GM21447 (cell line): ENCODE results near the gene HIRA.
"Not testable (repeated sequence)": the region's sequence is repeated elsewhere in the genome, so short reads cannot be mapped to it uniquely, and the experiment has no call there.

Experiments
- ATAC-seq: cut with Tn5 transposase; IDR thresholded peaks from one replicate; pipeline ENCODE4 v1.9.1; 2021; ENCODE audit not compliant: unreplicated experiment

Gene HIRA

GRCh38 chr22:19443544-19444211, 12.1 kb upstream of the HIRA start:
- ATAC-seq = no peak

GRCh38 chr22:19442166-19442565, 10.6 kb upstream of the HIRA start:
- ATAC-seq = no peak

- no peak for ATAC-seq
Measured at GRCh38 chr22:19440411-19441195, 9.1 kb upstream of the HIRA start.

DNA sequence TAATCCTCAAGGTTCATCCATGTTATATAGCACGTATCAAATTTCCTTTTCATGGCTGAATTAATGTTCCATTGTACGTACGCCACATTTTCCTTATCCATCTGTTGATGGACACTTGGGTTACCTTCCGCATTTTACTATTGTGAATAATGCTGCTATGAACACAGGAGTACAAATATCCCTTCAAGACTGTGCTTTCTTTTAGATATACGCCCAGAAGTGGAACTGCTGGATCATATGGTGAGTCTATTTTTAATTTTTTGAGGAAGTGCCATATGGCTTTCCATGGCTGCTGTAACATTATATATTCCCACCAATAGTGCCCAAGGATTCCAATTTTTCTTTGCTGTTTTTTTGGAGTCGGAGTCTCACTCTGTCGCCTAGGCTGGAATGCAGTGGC, 6.8 kb upstream of the HIRA start:
- no peak for ATAC-seq

GRCh38 chr22:19436444-19437161, 5.1 kb upstream of the HIRA start:
- ATAC-seq = not testable (repeated sequence)

GRCh38 chr22:19434829-19435580, 3.5 kb upstream of the HIRA start:
- ATAC-seq = no peak

DNA sequence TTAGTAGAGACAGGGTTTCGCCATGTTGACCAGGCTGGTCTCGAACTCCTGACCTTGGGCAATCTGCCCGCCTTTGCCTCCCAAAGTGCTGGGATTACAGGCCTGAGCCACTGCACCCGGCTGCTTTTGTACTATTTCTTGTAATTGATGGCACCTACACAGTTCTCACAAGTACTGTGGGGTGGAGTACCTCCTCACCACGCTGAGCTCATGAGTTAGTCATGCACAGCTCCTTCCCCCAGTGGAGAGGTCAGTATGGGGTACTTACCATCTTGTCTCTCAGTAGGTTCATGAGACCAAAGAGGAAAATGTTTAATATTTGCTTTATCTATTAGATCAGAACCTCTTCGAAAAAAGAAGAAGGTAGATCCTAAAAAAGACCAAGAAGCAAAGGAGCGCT, 2.9 kb upstream of the HIRA start:
- ATAC-seq = no peak

DNA sequence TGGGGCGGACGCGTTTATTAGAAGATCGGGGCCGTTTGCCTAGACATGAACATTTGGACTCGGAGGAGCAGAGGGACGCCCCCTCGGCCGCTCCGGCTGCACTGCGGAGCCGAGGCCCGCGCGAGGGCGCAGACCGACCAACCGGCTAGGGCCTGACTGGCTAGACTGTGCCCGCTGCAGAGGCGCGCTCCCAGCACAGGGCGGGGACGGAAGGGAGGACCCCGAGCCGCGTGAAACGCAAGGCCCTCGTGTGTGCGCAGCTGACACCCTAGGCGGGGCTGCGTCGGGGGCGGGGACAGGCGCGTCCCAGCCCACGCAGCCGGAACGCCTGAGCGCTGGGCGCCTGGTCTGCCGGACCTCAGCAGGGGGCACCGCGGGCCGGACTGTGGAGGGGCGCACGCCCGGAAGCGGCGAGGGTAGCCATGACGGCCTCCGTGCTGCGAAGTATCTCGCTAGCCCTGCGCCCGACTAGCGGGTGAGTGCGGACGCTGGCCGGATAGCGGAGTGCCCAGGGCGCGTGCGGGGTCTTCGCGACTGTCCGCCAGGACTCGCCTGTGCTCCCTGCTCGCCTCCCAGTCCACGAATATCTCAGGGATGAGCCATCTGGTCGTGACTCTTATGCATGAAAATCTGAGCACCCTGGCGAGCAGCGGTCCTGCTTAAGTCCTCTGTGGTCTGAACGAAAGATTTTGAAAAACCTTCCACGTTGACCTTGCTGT, 759 bp upstream of the HIRA start, which contains the start of gene MRPL40:
Gene MRPL40 (plus strand): TSS at position 413 of the 719 bp plus-strand sequence. CDS start 10 bp downstream, at position 423.
- peak; percentile 66 for ATAC-seq

DNA sequence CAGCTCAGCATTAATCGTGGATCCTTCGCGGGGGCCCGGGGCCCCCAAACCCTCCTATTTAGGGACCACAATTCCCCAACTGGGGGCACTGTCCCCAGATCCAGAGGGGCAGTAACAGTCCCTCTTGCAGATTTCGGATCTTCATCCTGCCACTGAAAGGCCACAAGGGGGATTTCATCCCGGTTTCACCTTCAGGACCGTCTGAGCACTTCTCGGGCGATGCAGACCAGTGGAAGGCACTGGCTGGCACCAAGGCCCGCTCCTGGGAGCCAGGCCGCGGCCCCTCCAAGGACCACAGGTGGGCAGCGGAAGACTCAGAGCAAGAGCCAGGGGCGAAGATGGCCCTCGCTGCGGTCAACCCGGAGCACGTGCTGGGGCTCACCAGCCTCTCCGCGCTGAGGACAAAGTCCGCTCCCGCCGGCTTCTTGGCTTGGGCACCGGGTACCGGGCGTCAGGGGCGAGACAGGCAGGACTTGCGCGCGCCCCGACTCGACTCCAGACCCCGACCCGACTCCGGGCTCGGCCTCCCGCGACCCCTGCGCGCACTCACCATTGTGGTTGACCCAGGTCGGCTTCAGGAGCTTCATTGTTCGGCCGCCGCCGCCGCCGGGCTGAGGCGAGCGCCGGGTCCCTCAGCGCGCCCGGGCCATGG, 517 bp downstream of the HIRA start:
- no peak for ATAC-seq

- ATAC-seq = no peak
Measured at GRCh38 chr22:19429950-19430889, 1.3 kb downstream of the HIRA start.

- ATAC-seq = no peak
Measured at GRCh38 chr22:19424186-19424500, 7.4 kb downstream of the HIRA start.

DNA sequence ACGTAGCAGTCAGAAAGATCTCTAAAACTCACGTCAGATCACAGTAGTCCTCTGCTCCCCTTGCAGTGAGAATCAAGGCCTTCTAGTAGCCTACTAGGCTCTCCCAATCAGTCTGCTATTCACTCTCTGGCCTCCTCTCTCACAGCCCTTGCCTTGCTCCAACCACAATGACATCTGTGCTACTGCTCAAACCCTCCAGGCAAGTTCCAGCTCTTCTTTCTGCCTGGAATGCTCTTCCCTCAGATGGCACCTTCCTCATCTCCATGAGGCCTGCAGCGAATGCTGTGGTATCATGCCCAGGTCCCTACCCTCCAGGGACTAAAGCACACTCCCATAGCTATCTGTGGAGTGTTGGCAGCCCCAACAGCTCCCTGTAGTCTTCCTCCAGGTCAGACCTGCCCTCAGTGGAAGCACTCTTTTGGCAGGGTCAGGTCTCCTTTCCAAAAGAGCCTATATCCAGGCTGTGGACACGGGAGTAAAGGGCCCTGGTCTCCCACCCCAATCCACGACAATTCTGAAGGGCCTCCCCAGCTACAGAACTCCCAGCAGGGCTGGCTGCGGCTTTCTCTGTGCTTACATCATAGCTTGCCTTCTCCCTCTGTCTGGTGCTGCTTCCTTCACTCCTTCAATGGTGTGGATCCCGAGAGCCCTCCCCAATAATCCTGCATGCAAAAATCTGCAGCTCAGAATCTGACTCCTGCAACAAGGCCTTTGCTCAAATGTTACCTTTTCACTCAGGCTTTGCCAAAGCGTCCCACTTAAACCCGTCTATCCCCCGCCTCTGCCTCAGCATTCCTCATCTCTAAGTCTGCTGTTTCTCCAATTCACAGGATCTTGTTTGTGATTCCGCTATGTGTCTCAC, 8.9 kb downstream of the HIRA start:
- ATAC-seq = no peak

DNA sequence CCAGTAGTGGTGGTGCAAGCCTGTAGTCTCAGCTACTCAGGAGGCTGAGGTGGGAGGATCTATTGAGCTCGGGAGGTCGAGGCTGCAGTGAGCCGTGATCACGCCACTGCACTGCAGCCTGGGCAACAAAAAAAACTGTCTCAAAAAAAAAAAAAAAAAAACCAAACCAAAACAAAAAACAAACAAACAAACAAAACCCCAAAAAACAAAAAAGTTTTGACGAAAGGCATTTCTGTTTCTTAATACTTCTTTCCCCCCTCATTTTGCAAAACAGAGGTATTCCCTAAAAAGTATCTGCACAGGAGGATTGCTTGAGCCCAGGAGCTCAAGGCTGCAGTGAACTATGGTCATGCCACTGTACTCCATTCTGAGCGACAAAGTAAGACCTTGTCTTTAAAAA, 11.2 kb downstream of the HIRA start:
- no peak for ATAC-seq

- ATAC-seq = no peak
Measured at GRCh38 chr22:19419464-19420178, 11.9 kb downstream of the HIRA start.

DNA sequence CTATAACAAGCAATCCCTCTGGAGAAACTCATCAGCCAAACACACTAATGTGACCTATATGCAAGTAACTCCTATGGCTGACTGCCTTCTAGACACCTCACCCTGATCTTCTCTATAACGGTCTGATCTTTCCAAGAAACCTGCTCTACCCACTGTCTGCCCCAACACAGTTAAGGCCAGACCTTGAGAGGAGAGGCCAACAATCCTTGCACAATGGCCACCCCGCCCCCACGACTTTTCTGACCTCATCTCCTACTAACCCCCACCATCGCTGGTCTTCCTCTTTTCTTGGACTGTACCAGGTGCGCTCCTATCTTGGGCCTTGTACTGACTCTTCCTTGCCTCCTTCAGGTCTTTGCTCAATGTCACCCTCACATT, 12.5 kb downstream of the HIRA start:
- ATAC-seq = no peak

GRCh38 chr22:19412923-19413322, 18.6 kb downstream of the HIRA start:
- ATAC-seq = no peak

DNA sequence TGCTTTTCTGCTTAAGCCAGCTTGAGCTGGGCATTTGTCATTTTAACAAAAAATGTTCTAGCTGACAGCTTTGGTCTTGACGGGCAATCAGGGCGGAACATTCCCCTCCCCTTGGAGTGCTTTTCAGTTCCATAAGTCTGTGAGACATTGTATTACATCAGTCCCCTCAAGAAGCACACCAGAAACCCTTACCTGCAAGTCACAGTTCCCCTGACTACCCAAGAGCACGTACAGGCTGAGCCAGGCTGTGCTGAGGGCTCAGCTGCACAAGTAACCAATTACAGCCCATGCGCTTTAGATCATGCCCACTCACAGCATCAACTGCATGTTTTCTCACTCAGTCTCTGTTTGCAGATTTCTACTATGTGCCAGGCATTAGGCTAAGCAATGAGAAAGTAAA, 19.1 kb downstream of the HIRA start:
- ATAC-seq = no peak

DNA sequence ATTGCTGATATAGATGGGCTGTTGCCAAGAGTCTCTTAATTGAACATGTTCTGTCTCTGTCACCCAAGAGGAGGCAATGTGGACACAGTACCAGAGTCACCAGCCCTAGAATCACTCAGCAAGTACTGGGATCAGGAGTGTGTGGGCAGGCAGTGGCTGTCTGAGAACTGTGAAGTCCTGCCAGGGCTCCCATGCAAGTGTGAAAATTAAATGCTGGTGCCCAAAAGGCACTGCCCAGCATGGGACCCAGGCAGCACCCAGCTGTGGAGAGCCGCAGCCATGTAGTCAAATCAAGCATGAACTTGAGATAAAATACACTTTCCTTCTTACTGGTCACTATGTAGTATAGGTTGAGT, 19.9 kb downstream of the HIRA start:
- no peak for ATAC-seq
